ENCODE data around the gene GALE.
"Not testable (repeated sequence)": the region's sequence is repeated elsewhere in the genome, so short reads cannot be mapped to it uniquely, and the experiment has no call there.

Gene GALE

GRCh38 chr1:23793018-23793781, 7.4 kb downstream of the GALE start:
- DNase-seq (ENCODE audit: low spot score), result no peak
- H3K4me1 Mint-ChIP-seq (ENCODE audit: low read depth), result peaks cover 12% of the 10 kb centered on the region
- H3K9me3 Mint-ChIP-seq, result no peaks in the 10 kb centered on the region
- peak overlapping the region; percentile 21 for H3K4me3 Mint-ChIP-seq
- H3K36me3 Mint-ChIP-seq (ENCODE audit: low read depth), result peaks cover 24% of the 10 kb centered on the region
- no peak overlapping the region for H3K27ac Mint-ChIP-seq
- no peaks in the 10 kb centered on the region for H3K27me3 Mint-ChIP-seq (ENCODE audit: low read depth)

GRCh38 chr1:23792151-23792945, 8.2 kb downstream of the GALE start:
- H3K36me3 Mint-ChIP-seq (ENCODE audit: low read depth), result peaks cover 30% of the 10 kb centered on the region
- peaks cover 12% of the 10 kb centered on the region for H3K4me1 Mint-ChIP-seq (ENCODE audit: low read depth)
- no peak for DNase-seq (ENCODE audit: low spot score)
- no peaks in the 10 kb centered on the region for H3K9me3 Mint-ChIP-seq
- no peaks in the 10 kb centered on the region for H3K27me3 Mint-ChIP-seq (ENCODE audit: low read depth)
- H3K27ac Mint-ChIP-seq, result peak overlapping the region; percentile 95
- H3K4me3 Mint-ChIP-seq, result peak overlapping the region; percentile 92

- H3K9me3 Mint-ChIP-seq, result no peaks in the 10 kb centered on the region
- H3K4me3 Mint-ChIP-seq, result peak overlapping the region; percentile 92
- no peak for DNase-seq (ENCODE audit: low spot score)
- no peaks in the 10 kb centered on the region for H3K27me3 Mint-ChIP-seq (ENCODE audit: low read depth)
- peaks cover 36% of the 10 kb centered on the region for H3K36me3 Mint-ChIP-seq (ENCODE audit: low read depth)
- H3K27ac Mint-ChIP-seq, result peak overlapping the region; percentile 95
- peaks cover 12% of the 10 kb centered on the region for H3K4me1 Mint-ChIP-seq (ENCODE audit: low read depth)
Measured at GRCh38 chr1:23791516-23792047, 9.0 kb downstream of the GALE start.

GRCh38 chr1:23790696-23791515, 9.6 kb downstream of the GALE start, which contains the start of gene LYPLA2:
Gene LYPLA2 (plus strand): TSS chr1:23791145. CDS start chr1:23792683, 1,538 bp downstream.
- Mint-ChIP-seq H3K4me1 (ENCODE audit: low read depth) (peaks cover 12% of the 10 kb centered on the region), H3K27me3 (ENCODE audit: low read depth) (no peaks in the 10 kb centered on the region), H3K4me3 (peak within 1 kb of the TSS; percentile 92), H3K9me3 (no peaks in the 10 kb centered on the region), H3K27ac (peak within 1 kb of the TSS; percentile 95), H3K36me3 (ENCODE audit: low read depth) (peaks cover 41% of the 10 kb centered on the region)
- peak; percentile 89 for DNase-seq (ENCODE audit: low spot score)

GRCh38 chr1:23788695-23789094, 11.9 kb downstream of the GALE start:
- peaks cover 12% of the 10 kb centered on the region for H3K4me1 Mint-ChIP-seq (ENCODE audit: low read depth)
- no peak overlapping the region for H3K27ac Mint-ChIP-seq
- DNase-seq (ENCODE audit: low spot score), result no peak
- H3K27me3 Mint-ChIP-seq (ENCODE audit: low read depth), result no peaks in the 10 kb centered on the region
- no peaks in the 10 kb centered on the region for H3K9me3 Mint-ChIP-seq
- peaks cover 52% of the 10 kb centered on the region for H3K36me3 Mint-ChIP-seq (ENCODE audit: low read depth)
- peak overlapping the region; percentile 36 for H3K4me3 Mint-ChIP-seq

- DNase-seq (ENCODE audit: low spot score), result no peak
- Mint-ChIP-seq H3K4me1 (ENCODE audit: low read depth) (peaks cover 12% of the 10 kb centered on the region), H3K27ac (no peak overlapping the region), H3K27me3 (ENCODE audit: low read depth) (no peaks in the 10 kb centered on the region), H3K36me3 (ENCODE audit: low read depth) (peaks cover 51% of the 10 kb centered on the region), H3K4me3 (no peak overlapping the region), H3K9me3 (no peaks in the 10 kb centered on the region)
Measured at GRCh38 chr1:23787701-23788100, 12.9 kb downstream of the GALE start.

- H3K4me3 Mint-ChIP-seq, result no peak overlapping the region
- H3K27me3 Mint-ChIP-seq (ENCODE audit: low read depth), result no peaks in the 10 kb centered on the region
- peaks cover 51% of the 10 kb centered on the region for H3K36me3 Mint-ChIP-seq (ENCODE audit: low read depth)
- peaks cover 5% of the 10 kb centered on the region for H3K4me1 Mint-ChIP-seq (ENCODE audit: low read depth)
- no peak overlapping the region for H3K27ac Mint-ChIP-seq
- DNase-seq (ENCODE audit: low spot score), result no peak
- H3K9me3 Mint-ChIP-seq, result no peaks in the 10 kb centered on the region
Measured at GRCh38 chr1:23784846-23785245, 15.7 kb downstream of the GALE start.

GRCh38 chr1:23783141-23783540, 17.4 kb downstream of the GALE start:
- H3K9me3 Mint-ChIP-seq, H3K27ac Mint-ChIP-seq: not testable (repeated sequence)
- H3K36me3 Mint-ChIP-seq (ENCODE audit: low read depth), result peaks cover 46% of the 10 kb centered on the region

GRCh38 chr1:23779826-23780371, 20.7 kb downstream of the GALE start:
- no peak for DNase-seq (ENCODE audit: low spot score)
- Mint-ChIP-seq H3K27ac (peak overlapping the region; percentile 80), H3K9me3 (no peaks in the 10 kb centered on the region), H3K4me3 (peak overlapping the region; percentile 91), H3K36me3 (ENCODE audit: low read depth) (peaks cover 17% of the 10 kb centered on the region), H3K4me1 (ENCODE audit: low read depth) (peaks cover 14% of the 10 kb centered on the region), H3K27me3 (ENCODE audit: low read depth) (no peaks in the 10 kb centered on the region)

More at GRCh38 chr1:23783141-23783540, 17.4 kb downstream of the GALE start:
- not testable (repeated sequence) for H3K27me3 Mint-ChIP-seq (ENCODE audit: low read depth); DNase-seq (ENCODE audit: low spot score); H3K4me3 Mint-ChIP-seq
- H3K4me1 Mint-ChIP-seq (ENCODE audit: low read depth), result peaks cover 12% of the 10 kb centered on the region

- H3K9me3 Mint-ChIP-seq, result no peaks in the 10 kb centered on the region
- H3K4me1 Mint-ChIP-seq (ENCODE audit: low read depth), result peaks cover 16% of the 10 kb centered on the region
- DNase-seq (ENCODE audit: low spot score), result peak; percentile 82
Measured at GRCh38 chr1:23777979-23778814, 22.4 kb downstream of the GALE start, which contains the start of gene PITHD1. Gene PITHD1 (plus strand): TSS chr1:23778418. CDS start chr1:23778516, 98 bp downstream.

GRCh38 chr1:23776217-23776616, 24.3 kb downstream of the GALE start:
- Mint-ChIP-seq H3K4me1 (ENCODE audit: low read depth) (peaks cover 18% of the 10 kb centered on the region), H3K36me3 (ENCODE audit: low read depth) (peaks cover 8% of the 10 kb centered on the region), H3K9me3 (no peaks in the 10 kb centered on the region), H3K4me3 (peak overlapping the region; percentile 12), H3K27ac (no peak overlapping the region), H3K27me3 (ENCODE audit: low read depth) (no peaks in the 10 kb centered on the region)
- DNase-seq (ENCODE audit: low spot score), result no peak

More at GRCh38 chr1:23777979-23778814, 22.4 kb downstream of the GALE start, which contains the start of gene PITHD1:
- Mint-ChIP-seq H3K27me3 (ENCODE audit: low read depth) (no peaks in the 10 kb centered on the region), H3K4me3 (peak within 1 kb of the TSS; percentile 91), H3K36me3 (ENCODE audit: low read depth) (peaks cover 8% of the 10 kb centered on the region), H3K27ac (peak within 1 kb of the TSS; percentile 88)

GRCh38 chr1:23774174-23774880, 26.2 kb downstream of the GALE start:
- no peak for DNase-seq (ENCODE audit: low spot score)
- H3K4me3 Mint-ChIP-seq, result no peak overlapping the region
- no peak overlapping the region for H3K27ac Mint-ChIP-seq
- no peaks in the 10 kb centered on the region for H3K36me3 Mint-ChIP-seq (ENCODE audit: low read depth)
- H3K4me1 Mint-ChIP-seq (ENCODE audit: low read depth), result peaks cover 9% of the 10 kb centered on the region
- no peaks in the 10 kb centered on the region for H3K9me3 Mint-ChIP-seq
- no peaks in the 10 kb centered on the region for H3K27me3 Mint-ChIP-seq (ENCODE audit: low read depth)
